DOHH2 (cell line): ENCODE data around the gene C19orf73.
"Not testable (repeated sequence)": the region's sequence is repeated elsewhere in the genome, so short reads cannot be mapped to it uniquely, and the experiment has no call there.

Experiments used
- CTCF ChIP-seq: fragments of 200-600 bp; sonication (generic); IDR thresholded peaks from one replicate; pipeline ENCODE4 v1.5.1; 2014; ENCODE audit warnings: antibody characterized with exemption, mild to moderate bottlenecking, low read depth, low read length; ENCODE audit not compliant: poor library complexity, severe bottlenecking
- EZH2phosphoT487 ChIP-seq: fragments of 200-600 bp; sonication (generic); IDR thresholded peaks from 2 replicates; pipeline ENCODE4 v1.6.1; 2017; ENCODE audit warnings: borderline replicate concordance, mild to moderate bottlenecking, antibody characterized with exemption, low read length, moderate library complexity, mixed read lengths

- peak; percentile 21 for TF ChIP-seq CTCF
- TF ChIP-seq EZH2phosphoT487 = not testable (repeated sequence)
Measured at GRCh38 chr19:49074869-49075268, 44.1 kb downstream of the C19orf73 start.
